GM18508 (cell line): ENCODE measurements around the gene NTHL1.

Source experiments
- ATAC-seq: cut with Tn5 transposase; IDR thresholded peaks from one replicate; pipeline ENCODE4 v1.9.1; 2021; ENCODE audit warnings: moderate number of reproducible peaks; ENCODE audit not compliant: insufficient read depth, unreplicated experiment

The NTHL1 gene

DNA sequence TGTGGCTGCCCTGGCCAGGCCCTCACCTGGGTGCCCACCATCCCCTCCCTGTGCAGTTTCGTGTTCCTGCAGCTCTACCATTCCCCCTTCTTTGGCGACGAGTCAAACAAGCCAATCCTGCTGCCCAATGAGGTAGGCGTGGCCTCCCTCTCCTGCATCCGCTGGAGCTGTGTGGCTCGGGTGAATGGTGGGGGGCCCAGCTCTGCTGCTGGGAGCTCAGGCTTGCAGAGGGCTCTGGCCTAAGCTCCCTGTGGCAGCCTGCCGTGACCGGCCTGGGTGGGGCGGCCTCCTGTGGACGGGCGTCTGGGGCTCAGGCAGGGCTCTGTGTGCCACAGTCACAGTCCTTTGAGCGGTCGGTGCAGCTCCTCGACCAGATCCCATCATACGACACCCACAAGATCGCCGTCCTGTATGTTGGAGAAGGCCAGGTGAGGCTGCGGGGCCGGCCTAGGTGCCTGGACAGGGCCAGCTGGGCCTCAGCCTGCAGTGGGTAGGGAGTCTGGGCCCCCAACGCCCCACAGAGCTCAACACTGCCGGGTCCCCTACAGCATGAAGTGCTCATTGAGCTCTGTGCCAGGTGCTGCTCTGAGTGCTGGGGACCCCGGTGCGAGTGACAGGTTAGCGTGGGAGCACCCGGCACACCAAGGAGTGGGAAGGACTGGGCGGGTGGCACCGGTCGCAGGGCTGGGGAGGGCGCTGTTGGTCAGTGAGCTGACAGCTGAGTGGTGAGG lies 37.4 kb upstream of the NTHL1 start:
- ATAC-seq = no peak

DNA sequence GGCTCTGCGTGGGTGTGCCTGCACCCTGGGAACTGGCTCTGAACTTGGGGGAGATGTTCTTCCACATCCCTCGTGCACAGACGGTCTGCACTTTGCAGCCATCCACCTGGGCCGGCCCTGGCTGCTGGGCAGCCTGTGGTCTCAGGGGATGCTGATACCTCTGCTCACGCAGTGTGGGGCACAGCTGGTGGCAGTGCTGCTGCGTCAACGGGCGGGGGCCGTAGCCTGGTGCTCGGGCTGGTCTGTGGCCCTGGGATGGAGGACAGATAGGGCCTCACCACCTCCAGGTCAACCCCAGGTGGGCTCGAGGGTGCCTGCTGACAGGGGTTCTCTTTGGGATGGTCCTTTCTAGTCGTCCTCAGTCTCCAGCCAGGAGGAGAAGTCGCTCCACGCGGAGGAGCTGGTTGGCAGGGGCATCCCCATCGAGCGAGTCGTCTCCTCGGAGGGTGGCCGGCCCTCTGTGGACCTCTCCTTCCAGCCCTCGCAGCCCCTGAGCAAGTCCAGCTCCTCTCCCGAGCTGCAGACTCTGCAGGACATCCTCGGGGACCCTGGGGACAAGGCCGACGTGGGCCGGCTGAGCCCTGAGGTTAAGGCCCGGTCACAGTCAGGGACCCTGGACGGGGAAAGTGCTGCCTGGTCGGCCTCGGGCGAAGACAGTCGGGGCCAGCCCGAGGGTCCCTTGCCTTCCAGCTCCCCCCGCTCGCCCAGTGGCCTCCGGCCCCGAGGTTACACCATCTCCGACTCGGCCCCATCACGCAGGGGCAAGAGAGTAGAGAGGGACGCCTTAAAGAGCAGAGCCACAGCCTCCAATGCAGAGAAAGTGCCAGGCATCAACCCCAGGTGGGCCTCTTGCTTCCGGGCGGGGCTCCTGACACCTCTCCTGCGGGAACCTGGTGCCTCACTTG lies 36.5 kb upstream of the NTHL1 start:
- ATAC-seq = no peak

DNA sequence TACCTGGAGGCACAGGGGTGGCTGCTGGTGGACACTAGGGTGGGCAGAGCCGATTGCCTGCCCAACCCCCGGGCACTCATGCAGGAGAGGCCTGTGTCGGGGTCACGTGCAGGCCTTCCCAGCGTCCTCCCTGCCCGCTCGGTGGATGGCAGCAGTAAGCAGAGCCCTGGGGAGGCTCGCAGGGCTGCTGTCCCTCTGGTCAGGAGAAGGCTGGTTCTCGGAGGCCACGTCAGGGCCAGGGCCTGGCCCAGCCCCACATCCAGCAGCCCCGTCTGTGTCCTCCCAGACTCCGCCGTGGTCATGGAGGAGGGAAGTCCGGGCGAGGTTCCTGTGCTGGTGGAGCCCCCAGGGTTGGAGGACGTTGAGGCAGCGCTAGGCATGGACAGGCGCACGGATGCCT lies 35.8 kb upstream of the NTHL1 start:
- no peak for ATAC-seq

DNA sequence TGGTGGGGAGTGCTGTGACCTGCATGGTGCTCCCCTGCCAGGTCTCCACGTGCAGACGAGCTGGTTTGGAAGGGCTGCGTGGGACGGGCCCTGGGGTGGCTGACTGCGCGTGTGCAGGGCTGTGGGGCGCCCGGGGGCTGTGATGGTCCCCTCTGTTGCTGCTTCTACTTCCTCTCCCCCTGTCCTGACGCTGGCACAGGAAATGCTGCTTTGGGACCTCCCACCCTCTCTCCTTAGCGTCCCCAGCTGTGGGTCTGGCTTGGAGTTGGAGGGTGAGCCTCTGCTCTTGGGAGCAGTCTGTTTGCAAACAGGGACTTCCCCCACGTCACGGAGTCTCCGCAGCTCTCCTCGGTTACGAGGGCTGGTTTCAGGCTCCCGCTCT lies 35.3 kb upstream of the NTHL1 start:
- ATAC-seq = no peak

DNA sequence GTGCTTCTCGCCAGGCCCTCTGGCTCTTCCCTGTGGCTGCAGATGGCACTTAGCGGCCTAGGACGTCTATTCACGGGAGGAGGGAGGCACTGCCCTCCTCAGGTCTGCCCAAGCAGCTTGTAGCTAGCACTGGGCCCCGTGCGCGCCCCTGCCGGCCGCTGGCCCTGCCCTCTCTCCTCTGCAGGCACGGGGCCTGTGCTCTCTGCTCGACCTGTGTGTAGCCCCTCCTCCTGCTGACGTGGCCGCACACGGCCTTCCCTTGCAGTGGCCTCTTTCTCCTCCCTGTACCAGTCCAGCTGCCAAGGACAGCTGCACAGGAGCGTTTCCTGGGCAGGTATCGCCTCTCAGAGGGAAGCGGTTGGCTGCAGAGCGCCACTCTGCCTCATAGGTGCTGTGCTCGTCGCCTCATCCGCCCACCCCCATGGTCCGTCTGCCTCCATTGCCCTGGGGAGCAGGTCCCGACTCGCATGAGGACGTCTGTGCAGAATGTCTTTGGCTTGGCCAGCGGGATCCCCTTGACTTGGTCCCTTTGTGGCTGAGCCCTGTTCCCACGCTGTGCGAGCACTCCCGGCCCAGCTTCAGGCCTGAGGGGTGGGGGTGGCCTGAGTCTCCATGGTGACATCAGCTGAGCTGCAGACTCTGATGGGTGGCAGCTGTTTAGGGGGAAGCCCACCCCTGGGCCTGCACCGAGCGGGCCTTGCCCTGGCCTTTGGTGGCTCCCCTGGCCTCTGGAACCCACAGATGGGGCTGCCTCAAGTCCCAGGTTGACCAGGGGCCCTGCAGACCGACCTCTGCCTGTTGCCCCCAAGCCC lies 34.7 kb upstream of the NTHL1 start:
- no peak for ATAC-seq

DNA sequence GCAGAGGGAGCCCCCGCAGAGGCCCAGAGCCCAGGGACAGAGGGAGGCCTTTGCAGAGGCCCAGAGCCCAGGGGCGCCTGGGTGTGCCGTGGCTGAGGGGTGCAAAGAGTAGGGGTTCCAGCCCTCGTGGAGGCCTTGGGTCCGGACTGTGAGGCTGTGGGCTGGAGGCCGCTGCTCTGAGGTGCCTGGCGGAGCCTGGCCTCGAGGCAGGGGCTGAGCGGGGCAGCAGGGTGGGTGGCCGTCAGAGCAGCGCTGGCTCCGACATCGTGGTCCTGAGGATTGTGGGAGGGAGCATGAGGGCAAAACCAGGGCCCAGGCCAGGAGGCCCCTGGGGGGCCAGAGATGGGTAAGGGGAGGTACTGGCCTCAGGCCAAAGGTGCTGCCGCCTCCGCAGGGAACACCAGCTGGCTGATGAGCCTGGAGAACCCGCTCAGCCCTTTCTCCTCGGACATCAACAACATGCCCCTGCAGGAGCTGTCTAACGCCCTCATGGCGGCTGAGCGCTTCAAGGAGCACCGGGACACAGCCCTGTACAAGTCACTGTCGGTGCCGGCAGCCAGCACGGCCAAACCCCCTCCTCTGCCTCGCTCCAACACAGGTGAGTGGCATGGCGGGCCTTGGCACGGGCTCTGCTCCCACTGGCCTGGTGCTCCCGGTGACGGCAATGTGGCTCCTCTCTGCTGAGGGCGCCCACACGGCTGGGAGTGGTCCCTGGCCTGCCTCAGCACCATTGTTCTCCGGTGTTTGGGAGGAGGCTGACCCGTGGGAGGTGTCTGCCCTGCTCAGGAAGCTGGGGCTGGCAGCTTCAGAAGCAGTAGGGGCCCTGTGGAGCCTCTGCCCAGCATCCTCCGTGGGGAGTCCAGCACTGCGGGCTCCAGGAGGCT lies 33.8 kb upstream of the NTHL1 start:
- ATAC-seq = no peak

DNA sequence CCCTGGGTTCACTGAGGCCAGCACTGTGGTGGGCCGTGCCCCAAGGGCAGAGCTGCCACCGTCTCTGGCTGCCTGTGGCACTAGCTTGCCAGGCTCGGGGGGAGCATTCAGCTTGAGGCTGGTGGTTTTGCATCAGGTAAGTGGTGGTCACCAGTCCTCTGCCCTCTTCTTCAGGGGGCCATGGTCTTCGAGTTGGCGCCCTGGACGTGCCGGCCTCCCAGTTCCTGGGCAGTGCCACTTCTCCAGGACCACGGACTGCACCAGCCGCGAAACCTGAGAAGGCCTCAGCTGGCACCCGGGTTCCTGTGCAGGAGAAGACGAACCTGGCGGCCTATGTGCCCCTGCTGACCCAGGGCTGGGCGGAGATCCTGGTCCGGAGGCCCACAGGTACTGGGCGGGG lies 32.4 kb upstream of the NTHL1 start:
- no peak for ATAC-seq

DNA sequence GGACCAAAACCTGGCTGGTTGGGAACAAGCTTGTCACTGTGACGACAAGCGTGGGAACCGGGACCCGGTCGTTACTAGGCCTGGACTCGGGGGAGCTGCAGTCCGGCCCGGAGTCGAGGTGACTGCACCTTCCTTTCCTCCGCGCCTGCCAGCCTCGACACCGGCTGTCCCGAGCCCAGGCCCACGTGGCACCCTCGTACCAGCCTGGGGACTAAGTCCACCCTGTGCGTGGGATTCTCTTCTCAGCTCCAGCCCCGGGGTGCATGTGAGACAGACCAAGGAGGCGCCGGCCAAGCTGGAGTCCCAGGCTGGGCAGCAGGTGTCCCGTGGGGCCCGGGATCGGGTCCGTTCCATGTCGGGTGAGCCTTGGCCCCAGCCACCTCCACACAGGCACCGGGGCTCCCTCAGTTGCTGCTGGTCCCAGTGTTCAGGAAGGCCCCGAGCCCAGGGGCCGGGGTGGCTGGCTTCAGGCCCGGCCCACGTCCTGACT lies 31.7 kb upstream of the NTHL1 start:
- no peak for ATAC-seq

DNA sequence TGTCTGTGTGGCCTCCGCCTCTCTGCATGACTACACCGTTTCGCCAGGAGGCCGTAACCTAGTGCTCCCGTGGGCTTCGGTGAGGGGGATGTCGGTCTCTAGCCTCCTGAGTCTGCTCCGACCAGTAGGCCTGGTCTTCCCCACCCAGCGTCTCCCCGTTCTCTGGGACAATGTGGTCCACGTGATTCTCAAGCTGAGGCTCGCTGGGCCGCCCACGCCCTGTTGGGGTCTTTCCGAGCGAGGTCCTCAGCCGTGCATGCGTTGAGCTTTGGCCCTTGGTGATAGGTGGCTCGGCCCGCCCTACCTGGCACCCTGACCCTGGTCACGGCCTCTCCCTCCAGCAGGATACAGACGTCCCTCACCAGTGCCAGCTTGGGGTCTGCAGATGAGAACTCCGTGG lies 31.1 kb upstream of the NTHL1 start:
- no peak for ATAC-seq

DNA sequence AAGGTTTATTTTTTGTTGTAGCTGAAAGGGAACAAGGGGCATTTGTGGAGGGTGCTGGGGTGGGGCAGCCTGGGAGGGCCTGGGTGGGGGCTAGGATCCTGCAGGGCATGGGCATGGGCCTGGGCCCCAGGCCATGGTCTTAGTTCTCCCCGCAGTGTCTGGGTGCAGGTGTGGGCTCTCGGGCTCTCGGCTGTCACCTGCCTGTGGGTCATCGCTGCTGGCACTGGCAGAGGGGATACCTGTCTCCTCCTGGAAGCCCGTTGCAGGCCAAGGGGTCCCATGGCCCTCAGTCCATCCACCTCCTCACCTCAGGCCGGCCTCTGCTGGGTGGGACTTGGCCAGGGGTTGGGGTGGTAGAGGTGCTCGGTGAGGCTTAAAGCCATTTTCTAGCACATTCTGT lies 30.5 kb upstream of the NTHL1 start:
- ATAC-seq = no peak

DNA sequence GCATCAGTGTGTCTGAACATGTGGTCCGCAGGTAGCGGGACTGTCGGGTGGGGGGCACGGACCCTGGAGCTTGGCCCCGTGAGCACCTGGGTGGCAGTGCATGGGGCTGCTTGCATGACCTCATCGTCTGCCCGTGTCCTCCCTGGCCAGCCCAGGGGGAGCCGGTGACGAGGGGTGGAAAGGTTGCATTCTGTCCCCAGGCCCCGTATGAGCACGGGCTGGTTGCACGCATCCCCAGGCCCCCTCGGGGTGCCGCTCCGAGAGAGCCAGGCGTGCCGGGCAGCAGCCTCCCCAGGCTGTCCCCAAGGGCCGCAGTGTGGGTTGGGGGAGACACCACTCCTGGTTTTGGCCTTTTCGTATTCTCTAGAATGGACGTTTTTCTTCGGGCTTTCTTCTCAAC lies 30.1 kb upstream of the NTHL1 start:
- no peak for ATAC-seq

DNA sequence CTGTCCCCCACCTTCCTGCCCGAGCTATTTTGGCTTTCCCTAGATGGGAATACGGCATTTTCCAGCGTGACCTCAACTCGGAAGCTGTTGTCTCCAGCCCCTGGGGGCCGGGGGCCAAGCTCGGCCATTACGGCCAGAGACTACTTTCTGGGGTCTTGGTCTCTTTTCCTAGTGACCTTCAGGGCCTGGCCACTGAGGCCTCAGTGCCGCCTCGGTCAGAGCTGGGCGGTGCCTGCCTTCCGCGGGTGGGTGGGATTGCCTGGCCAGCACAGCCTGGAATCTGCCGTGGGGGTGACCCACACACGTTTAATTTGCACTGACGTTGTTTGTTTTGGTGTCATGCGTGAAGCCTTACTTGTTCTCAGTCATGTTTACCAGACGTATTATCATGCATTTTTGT lies 29.4 kb upstream of the NTHL1 start:
- ATAC-seq = no peak

DNA sequence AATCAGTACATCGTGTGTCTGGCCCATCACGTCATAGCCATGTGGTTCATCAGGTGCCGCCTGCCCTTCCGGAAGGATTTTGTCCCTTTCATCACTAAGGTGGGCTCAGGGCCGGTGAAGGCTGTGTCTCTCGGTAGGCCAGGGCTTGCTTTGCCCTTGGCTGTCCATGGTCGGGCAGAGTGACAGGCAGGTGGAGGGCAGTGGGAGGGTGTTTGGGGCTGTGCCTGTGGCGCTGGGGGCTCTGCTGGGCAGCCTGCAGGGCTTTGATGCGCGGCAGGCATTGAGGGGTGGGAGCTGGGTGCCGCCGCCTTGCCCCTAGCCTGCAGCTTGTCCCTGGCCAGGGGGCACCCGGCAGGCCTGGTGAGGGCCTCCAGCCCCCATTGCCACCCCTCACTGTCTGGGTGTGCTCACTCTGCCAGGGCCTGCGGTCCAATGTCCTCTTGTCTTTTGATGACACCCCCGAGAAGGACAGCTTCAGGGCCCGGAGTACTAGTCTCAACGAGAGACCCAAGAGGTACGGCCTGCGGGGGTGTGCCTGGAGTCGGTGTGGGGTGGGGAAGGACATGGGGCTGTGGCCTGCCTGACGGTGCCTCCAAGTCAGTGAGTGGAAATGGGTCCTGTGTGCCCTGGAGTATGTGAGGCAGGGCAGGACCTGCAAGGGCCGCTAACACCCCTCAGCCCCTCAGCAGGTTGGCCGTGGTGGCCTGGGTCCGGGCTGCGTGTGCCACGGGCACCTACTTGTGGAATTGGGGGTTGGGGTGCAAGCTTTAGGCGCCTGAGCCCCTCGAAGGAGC lies 28.6 kb upstream of the NTHL1 start:
- no peak for ATAC-seq

DNA sequence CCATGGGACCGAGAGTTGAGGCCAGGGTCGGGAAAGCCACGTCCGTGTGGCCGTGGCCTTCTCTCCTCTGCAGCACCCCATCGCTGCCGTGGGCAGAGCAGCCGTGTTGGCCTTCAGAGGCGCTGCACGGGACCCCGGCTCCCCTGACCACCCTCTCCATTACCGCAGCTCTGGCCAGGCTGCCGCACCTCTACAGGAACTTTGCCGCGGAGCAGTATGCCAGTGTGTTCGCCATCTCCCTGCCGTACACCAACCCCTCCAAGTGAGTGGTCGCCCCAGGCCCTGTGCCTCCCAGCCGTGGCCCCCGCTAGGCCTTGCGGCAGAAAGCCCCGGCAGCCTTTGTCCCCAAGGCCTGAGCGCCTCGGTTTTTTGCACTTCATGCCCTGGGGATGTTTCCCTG lies 28.0 kb upstream of the NTHL1 start:
- no peak for ATAC-seq

DNA sequence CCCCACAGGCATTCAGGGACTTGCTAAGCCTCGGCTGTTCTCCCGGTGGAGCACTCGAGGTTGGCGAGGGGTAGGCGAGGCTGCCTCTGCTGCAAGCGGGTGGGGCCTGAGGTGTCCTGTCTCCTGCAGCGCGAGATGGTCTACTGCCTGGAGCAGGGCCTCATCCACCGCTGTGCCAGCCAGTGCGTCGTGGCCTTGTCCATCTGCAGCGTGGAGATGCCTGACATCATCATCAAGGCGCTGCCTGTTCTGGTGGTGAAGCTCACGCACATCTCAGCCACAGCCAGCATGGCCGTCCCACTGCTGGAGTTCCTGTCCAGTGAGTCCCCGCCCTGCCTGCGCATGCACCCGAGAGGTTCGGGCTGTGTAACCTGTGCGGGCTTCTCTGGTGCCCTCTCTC lies 26.4 kb upstream of the NTHL1 start:
- ATAC-seq = no peak

DNA sequence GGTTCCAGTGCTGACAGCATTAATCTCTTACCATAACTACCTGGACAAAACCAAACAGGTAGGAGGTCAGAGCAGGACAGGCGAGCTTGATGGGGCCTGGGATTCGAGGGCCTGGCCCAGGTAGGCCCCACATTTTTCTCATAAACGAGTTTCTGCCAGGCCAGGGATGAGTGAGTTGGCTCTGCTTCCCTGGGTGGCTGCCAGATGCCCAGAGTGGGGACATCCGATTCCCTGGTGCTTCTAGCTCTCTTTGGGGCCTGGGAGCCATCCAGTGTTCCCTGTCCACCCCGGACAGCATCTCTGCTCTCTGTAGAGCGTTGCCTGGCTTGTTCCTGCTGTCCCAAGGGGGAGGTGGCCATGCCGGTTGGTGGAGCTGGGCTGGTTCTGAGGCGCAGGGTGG lies 25.3 kb upstream of the NTHL1 start:
- no peak for ATAC-seq

DNA sequence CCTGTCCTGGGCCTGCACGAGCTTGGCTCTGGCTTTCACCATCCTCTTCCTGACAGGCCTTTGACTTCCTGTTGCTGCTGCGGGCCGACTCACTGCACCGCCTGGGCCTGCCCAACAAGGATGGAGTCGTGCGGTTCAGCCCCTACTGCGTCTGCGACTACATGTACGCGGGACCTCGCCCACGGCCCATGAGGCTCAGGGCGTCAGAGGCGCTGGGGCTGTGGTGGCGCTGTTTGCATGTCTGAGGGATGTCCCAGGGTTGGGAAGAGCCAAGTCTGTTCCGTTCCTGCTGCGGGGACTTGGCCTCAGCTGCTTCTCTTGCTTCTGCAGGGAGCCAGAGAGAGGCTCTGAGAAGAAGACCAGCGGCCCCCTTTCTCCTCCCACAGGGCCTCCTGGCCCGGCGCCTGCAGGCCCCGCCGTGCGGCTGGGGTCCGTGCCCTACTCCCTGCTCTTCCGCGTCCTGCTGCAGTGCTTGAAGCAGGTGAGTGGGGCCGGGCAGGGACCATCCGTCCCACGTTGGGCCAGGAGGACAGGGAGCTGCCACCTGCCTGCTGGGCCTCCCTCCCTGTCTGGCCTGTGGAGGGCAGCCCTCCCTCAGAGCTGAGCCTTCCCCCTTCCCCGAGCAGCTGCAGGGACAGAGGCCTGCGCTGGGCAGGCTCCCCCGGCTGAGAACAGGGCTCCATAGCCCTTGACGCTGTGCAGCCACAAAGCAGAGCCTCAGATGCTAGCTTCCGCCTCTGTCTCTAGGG lies 24.0 kb upstream of the NTHL1 start:
- ATAC-seq = no peak
